Kidney glomerular epithelial cell (primary cell): Measurements from ENCODE around the gene PRKAR1B.

Experiments
- DNase-seq: peaks from one replicate; lab custom pipeline; 2025; lab: John Stamatoyannopoulos, UW

The PRKAR1B gene

GRCh38 chr7:721619-722248 lies 5.3 kb downstream of the PRKAR1B start:
- no peak for DNase-seq

GRCh38 chr7:716636-717035 lies 10.4 kb downstream of the PRKAR1B start:
- no peak for DNase-seq

- no peak for DNase-seq
Measured at GRCh38 chr7:716222-716621, 10.9 kb downstream of the PRKAR1B start.

GRCh38 chr7:714251-714671 lies 12.8 kb downstream of the PRKAR1B start:
- DNase-seq = no peak

GRCh38 chr7:713488-714230 lies 13.4 kb downstream of the PRKAR1B start:
- DNase-seq = no peak

- no peak for DNase-seq
Measured at GRCh38 chr7:713139-713457, 14.0 kb downstream of the PRKAR1B start.

GRCh38 chr7:712381-713138 lies 14.5 kb downstream of the PRKAR1B start:
- DNase-seq = no peak

- no peak for DNase-seq
Measured at GRCh38 chr7:711922-712380, 15.1 kb downstream of the PRKAR1B start.

- no peak for DNase-seq
Measured at GRCh38 chr7:711093-711921, 15.8 kb downstream of the PRKAR1B start.

- DNase-seq = no peak
Measured at GRCh38 chr7:710161-710560, 16.9 kb downstream of the PRKAR1B start.

- no peak for DNase-seq
Measured at GRCh38 chr7:707296-708000, 19.6 kb downstream of the PRKAR1B start.

GRCh38 chr7:706721-707120 lies 20.4 kb downstream of the PRKAR1B start:
- DNase-seq = no peak

- DNase-seq = no peak
Measured at GRCh38 chr7:703049-703448, 24.0 kb downstream of the PRKAR1B start.

GRCh38 chr7:701086-701671 lies 25.9 kb downstream of the PRKAR1B start:
- DNase-seq = no peak

- DNase-seq = no peak
Measured at GRCh38 chr7:699476-700170, 27.5 kb downstream of the PRKAR1B start.

- DNase-seq = no peak
Measured at GRCh38 chr7:698515-699475, 28.3 kb downstream of the PRKAR1B start.

- no peak for DNase-seq
Measured at GRCh38 chr7:696812-697551, 30.1 kb downstream of the PRKAR1B start.

- DNase-seq = no peak
Measured at GRCh38 chr7:696426-696811, 30.7 kb downstream of the PRKAR1B start.

GRCh38 chr7:693280-693679 lies 33.8 kb downstream of the PRKAR1B start:
- DNase-seq = no peak
